Mesenteric fat pad (tissue), 1 donor: Measurements from ENCODE around the gene SRPK3. TPM values are rescaled to one million over a fixed set of nuclear protein-coding genes. Genes with fewer than 3 reads are reported as not detected.
"Not testable (repeated sequence)": the region's sequence is repeated elsewhere in the genome, so short reads cannot be mapped to it uniquely, and the experiment has no call there.

Source experiments
- DNase-seq: peaks from one replicate; pipeline ENCODE4 v3.0.0-alpha.2; 2020; ENCODE audit warnings: low spot score
- long read RNA-seq: library from polyadenylated mRNA; unstranded; transcript quantifications from one replicate; pipeline ENCODE4 v2.0.0, GENCODE V29; 2020
- total RNA-seq: library from RNA; stranded (reverse); fragmentation: NEBNext Ultra II Directional; extraction: Animal tissue kit (Norgen Biotek cat#: 25700); gene quantifications from one replicate; pipeline ENCODE4 v1.2.1, GENCODE V29; 2021
- donor health status: DM: yes; HTN: yes; CAD: no.

The SRPK3 gene, protein sequence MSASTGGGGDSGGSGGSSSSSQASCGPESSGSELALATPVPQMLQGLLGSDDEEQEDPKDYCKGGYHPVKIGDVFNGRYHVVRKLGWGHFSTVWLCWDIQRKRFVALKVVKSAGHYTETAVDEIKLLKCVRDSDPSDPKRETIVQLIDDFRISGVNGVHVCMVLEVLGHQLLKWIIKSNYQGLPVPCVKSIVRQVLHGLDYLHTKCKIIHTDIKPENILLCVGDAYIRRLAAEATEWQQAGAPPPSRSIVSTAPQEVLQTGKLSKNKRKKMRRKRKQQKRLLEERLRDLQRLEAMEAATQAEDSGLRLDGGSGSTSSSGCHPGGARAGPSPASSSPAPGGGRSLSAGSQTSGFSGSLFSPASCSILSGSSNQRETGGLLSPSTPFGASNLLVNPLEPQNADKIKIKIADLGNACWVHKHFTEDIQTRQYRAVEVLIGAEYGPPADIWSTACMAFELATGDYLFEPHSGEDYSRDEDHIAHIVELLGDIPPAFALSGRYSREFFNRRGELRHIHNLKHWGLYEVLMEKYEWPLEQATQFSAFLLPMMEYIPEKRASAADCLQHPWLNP
- total RNA-seq = 0.74 TPM
- long read RNA-seq, partial matches to known transcripts = 0 of 2 reads
- long read RNA-seq, other reads (novel, unspliced or antisense) = 0 of 2 reads

DNA sequence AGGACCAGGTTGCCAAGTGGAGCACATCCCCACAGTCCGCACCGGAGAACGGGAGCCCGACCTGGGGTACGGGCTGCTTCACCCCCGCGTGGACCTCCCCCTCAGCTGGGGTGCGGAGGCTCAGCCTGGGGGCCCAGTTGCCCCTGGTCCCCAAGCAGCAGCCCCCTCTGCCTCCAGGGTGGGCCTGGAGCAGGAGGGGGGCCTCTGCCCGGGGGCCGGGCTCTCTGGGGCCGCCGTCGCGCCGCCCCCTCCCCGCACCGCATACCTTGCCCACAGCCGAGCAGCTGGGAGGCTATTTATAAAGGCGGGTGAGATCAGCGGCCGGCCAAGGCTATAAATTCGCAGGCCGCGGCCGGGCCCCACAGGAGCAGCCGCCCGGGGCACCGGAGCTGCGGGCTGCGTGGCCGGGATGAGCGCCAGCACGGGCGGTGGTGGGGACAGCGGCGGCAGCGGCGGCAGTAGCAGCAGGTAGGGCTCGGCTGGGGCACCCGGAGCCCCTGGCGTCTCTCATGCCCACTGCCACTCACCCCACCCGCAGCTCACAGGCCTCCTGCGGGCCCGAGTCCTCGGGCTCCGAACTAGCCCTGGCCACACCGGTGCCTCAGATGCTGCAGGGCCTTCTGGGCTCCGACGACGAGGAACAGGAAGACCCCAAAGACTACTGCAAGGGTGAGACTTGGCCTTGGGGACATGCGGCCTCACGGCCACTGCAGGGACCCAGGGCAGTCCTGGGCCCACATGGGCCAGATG is at the start of gene SRPK3:
TSS of gene SRPK3 (plus strand) at position 364 of the 750 bp plus-strand sequence. CDS start at position 410, 46 bp downstream.
- DNase-seq = no peak

DNA sequence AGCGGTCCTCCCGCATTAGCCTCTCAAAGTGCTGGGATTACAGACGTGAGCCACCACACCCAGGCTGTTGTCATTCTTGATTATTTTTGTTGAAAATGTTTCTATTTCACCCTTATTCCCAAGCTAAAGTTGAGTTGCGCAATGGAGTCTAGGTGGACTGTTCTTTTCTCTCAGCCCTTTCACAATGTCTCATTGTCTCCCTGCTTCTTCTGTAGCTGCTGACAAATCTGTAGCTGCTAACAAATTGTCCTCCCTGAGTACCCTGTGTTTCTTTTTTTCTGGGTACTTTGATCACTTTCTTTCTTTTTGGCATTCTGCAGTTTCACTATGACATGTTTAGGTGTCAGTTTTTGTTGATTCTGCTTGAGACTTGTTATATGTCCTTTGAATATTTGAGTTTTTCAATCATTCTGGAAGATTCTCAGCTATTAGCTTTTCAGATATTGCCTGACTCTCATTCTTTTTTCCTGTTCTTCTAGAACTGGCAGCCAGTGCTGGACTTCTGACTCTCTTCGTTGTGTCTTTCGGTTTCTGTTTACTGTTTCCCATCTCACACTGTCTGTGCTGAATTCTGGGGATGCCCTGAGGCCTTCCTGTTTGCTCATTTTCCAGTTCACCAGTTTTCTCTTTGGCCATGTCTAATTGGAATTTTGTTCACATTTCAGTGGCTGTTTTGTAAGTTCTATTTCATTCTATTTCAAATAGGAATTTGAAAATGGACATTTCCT is 49.6 kb upstream of the SRPK3 start:
- DNase-seq = no peak

DNA sequence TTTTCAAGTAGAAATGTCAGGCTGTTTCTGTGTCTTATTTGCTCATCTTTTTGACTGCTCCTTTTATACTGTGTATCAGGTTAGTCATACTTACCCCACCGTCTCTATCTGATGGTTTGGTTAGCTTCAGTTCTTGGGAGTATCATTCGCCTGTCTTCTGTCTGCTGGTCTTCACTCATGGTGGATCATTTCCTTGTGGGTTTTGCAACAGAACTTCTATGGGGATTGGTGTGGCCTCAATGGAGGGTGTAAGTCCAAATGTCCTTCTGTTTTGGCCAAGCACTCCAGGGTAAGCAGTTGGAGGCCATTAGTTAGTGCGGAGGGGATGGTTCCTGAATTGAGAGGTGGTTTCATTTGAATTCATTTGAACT is 49.0 kb upstream of the SRPK3 start:
- DNase-seq = no peak

DNA sequence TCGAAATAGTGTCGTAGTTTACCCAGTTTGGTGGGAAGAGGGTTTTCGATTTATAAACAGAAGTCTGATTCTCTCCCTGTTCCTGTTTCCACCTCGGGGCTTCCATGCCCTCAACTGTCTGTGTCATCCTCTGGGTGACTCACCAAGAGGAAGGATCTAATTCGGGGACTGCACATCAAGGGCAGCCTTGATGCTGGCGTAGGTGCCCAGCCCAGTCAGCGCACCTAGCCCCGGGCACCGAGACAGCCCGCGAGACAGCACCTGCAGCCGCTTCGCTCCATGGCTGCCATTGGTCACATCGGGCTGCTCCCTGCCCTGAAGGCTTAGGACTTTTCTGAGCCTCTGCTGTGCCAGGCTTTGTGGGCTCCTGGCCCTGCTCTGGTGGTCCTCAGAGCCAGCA is 48.4 kb upstream of the SRPK3 start:
- no peak for DNase-seq

DNA sequence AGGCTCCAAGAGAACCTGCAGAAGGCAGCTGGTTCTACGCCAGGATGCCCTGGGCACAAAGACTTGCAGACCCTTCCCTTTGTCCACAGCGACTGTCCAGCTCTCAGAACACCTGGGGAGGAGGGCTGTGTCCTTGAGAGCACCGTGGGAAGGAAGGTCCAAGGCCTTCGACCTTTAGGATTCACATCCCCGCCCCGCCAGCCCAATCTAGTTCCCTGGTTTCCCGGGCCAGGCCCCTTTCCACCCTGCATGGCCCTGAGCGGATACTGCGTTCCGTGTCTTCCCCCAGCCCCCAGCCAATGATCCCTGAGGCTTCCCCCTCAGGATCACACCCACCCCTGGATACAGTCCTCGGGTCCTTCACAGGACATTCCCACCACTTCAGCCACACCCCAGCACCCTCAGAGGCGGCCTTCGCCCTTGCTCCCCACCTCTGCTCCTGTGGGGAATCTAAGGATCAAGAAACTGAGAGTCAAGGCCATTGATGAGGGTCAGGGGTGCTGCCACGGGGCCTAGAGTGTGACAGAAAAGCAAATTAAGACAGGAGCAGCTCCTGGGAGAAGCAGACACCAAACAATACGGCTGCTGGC is 47.1 kb upstream of the SRPK3 start:
- no peak for DNase-seq

DNA sequence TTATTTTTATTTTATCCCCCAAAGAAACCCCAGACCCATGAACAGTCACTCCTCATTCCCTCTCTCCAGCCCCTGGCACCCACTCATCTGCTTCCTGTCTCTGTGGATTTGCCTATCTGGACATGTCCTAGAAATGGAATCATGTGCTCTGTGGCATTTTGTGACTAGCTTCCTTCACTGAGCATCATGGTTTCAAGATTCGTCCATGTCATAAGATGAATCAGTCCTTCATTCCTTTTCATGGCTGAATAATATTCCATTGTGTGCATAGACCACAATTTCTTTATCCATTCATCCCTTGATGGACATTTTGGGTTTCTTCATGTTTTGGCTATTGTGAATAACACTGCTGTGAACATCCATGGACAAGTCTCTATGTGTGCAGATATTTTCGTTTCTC is 46.0 kb upstream of the SRPK3 start:
- no peak for DNase-seq

DNA sequence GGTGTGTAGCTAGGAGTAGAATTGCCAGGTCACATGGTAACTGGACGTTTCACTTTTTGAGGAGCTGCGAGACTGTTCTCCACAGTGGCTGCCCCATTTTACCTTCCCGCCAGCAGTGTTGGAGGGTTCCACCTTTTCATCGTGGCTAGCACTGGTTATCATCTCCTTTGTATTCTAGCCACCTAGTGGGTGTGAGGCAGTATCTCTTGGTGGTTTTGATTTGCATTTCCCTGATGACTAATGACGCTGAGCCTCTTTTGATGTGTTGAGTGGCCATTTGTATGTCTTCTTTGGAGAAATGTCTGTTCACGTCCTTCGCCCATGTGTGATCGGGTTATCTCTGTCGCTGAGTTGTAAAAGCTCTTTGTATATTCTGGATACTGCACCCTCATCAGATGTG is 45.6 kb upstream of the SRPK3 start:
- DNase-seq = no peak

DNA sequence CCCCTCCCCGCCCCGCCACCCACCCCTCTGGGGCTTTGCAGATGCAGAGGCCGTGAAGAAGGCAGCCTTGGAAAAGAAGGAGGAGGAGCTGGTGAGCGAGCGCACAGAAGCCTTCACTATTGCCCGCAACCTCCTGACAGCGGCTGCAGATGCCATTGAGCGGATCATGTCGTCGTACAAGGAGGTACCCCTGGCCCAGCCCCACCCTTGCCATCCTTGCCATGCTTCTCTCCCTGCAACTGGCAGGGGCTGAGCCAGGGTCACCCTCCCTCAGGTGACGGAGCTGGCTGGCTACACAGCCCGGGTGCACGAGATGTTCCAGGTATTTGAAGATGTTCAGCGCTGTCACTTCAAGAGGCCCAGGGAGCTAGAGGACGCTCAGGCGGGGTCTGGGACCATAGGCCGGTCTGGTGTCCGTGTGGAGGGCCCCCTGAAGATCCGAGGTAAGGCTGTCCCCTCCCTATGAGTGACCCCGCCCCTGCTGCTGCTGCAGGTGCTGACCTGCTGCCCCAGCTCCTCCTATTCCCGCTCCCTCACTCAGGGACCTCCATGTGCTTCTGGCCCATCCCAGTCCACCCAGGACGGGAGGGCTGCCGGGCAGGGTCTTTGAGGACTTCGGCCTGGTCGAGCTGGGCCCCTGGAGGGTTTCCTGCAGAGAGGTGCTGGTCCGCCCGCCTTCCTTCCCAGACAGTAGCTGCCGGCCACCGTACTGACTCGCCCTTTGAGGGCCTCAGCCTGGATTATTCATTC is 44.6 kb upstream of the SRPK3 start:
- no peak for DNase-seq

DNA sequence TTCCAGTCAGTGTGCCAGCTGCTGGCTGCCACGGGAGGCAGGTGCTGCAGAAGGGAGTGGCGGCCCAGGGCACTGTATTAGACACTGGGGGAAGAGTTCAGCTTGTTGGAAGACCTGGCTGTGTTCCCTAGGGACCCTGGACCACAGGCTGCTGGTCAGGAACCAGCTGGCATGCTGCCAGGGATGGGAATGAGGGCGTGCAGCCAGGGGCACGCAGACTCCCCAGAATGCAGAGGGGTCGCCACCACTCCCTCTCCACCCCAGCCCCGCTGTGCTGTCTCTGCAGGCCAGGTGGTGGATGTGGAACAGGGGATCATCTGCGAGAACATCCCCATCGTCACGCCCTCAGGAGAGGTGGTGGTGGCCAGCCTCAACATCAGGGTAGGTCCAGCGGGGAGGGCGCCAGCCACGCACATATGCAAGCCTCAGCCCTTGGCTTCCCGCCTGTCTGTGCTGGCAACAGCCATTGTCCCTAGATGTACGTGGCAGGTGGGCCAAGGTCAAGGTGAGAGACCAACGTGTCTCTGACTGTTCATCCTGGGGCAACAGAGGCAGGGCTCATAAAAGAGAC is 43.9 kb upstream of the SRPK3 start:
- DNase-seq = no peak

DNA sequence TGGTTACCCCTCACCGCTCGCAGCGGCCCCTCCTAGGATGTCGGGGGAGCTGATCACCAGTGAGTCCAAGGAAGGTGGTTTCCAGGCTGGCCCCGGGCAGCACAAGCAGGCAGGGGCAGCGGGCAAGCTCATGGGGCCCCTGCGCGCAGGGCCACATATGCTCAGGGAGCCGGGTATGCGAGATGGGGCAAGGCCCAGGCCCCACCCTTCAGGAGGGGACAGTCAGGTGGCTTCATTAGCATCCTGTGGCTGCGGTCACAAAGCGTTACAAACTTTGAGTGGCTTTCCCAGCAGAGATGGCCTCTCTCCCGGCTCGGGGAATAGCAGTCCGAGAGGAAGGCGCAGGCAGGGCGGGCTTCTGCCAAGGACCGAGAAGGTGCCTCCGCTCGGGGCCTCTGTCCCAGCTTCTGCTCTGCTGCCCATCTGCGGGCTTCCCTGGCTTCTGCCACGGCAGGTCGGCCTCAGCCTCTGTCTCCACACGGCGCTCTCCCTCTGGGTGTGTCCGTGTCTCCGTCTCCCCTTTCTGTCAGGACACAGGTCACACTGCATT is 42.7 kb upstream of the SRPK3 start:
- DNase-seq = no peak

DNA sequence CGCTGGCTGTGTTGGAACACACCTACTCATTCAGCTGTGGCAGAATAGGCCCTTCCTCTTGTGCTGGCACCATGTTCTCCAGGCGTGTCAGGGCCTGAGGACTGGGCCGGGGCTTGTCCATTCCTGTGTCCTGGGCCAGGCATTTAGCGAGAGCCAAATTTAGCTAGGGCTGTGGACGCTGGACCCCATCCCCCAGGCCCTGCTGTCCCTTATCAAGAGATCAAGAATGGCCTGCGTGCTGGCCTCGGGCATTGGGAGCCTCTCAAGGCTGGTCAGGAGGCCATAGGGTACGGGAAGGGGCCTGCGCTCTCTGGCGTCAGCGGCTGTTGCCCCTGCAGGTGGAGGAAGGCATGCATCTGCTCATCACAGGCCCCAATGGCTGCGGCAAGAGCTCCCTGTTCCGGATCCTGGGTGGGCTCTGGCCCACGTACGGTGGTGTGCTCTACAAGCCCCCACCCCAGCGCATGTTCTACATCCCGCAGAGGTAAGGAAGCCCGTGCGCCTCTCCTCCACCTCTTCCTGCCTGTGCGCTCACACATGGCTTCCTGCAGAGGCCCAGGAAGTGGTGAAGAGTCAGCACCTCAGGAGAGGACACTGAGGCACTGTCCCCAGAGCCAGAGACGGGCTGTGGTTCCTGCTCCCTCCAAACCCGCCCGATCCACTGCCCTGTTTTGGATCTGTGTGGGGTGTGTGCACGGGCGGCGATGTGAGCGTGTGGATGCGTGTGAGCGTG is 40.9 kb upstream of the SRPK3 start:
- DNase-seq = no peak

DNA sequence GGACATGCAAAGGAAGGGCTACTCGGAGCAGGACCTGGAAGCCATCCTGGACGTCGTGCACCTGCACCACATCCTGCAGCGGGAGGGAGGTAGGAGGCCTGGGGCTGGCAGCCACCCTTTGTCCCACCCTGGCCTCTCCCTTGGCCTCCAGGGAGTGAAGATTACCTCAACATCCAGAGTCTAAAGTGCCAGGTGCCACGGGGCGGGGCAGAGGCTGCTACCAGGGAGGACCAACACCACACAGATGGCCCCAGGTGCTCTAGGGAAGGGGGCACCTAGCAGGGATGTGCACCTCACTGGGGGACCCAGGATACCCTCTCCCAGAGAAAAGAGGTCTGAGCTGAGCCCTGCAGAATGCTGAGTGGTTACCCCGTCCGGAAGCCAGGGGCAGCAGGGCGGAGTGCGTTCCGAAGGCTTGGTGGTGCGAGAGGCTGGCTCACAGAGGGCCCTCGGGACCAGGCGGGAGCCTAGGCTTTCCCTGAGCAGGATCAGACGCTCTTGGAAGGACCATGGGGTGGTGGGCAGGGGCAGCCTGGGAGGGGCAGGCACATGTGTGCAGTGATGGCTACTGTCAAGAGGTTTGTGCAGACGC is 40.1 kb upstream of the SRPK3 start:
- DNase-seq = no peak

DNA sequence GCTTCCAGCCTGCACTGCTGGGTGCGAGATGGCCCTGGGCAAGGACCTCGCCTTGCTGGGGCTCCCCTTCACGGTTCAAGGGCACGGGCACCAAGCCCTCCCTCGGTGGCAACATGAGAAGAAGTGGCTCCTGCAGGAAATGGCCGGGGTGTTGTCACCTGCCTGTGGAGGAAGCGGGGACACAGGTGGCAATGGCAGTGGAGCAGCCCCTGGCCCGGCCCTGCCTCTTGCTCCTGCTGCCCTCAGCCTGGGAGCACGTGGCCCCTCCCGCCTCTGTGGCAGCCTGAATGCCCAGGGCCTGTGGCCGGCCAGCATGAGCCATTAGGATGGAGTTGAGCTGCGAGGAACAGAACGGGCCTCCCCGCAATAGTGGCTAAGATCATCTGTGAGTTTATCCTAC is 39.4 kb upstream of the SRPK3 start:
- no peak for DNase-seq

DNA sequence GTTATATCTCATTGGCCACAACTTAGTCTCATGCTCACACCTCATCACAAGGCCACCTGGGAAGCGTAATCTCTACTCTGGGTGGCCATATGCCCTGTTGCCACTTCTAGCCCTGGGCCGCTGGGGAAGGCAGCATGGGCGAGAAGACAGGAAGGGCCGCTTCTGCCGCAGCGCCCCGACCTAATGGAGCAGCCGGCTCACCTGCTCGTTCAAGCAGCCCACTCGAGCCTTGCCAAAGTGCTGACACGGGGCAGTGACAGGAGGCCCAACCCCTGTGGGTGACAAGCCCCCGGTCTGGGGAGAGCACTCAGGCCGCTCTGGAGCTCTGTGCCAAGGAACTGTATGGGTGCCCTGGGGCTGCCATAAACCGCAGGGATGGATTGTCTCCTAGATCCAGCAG is 38.7 kb upstream of the SRPK3 start:
- DNase-seq = not testable (repeated sequence)

DNA sequence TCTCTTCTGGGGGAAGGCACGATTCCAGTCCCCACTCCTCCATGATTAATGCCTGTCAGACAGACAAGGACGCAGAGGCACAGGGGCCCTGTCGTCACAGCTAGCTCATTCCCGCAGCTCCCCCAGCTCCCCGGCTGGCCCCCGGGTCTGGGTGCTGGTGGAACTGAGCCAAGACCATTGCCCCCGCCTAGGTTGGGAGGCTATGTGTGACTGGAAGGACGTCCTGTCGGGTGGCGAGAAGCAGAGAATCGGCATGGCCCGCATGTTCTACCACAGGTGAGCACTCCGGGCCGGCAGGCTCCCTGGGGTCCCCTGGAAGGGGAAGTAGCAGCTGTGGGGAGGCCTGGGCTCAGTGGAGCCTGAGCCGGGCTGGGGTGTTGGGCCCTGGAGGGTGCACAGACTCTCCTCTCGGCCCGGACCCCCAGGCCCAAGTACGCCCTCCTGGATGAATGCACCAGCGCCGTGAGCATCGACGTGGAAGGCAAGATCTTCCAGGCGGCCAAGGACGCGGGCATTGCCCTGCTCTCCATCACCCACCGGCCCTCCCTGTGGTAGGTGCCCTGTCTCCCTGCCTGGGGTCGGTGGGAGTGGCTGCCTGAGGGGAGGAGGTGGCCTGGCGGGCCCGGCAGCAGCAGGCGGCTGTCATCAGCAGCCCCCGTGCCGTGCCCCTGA is 37.9 kb upstream of the SRPK3 start:
- not testable (repeated sequence) for DNase-seq

DNA sequence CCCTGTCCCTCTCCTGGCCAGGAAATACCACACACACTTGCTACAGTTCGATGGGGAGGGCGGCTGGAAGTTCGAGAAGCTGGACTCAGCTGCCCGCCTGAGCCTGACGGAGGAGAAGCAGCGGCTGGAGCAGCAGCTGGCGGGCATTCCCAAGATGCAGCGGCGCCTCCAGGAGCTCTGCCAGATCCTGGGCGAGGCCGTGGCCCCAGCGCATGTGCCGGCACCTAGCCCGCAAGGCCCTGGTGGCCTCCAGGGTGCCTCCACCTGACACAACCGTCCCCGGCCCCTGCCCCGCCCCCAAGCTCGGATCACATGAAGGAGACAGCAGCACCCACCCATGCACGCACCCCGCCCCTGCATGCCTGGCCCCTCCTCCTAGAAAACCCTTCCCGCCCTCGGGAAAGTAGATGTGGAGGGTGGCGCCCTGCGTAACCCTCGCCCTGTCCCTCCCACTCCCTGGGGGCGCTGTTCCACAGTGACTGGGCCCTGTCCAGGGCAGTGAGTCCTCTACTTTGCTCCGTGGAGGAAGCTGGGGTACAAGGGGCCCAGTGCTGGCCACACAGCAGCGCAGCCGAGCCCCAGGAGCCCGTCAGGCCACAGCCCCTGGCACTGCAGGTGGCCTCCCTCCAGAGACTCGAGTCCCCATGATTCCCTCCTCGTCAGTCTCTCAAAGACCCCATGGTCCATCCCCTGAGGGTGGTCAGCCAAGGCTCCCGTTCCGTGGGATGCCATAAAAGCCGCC is 37.2 kb upstream of the SRPK3 start:
- DNase-seq = not testable (repeated sequence)
